Hippocampal formation (tissue), 2 donors: Measurements from ENCODE around the gene NPAS3.

ENCODE experiments used
- DNase-seq, 2 donors: peaks; one replicate each; lab custom pipeline; 2025; lab: John Stamatoyannopoulos, UW

The NPAS3 gene

GRCh38 chr14:33254342-33254741 is 315.7 kb downstream of the NPAS3 start:
- no peak for DNase-seq

- no peak for DNase-seq
Observed at GRCh38 chr14:33254861-33255395, 316.2 kb downstream of the NPAS3 start.

- no peak for DNase-seq
Observed at GRCh38 chr14:33257796-33258195, 319.1 kb downstream of the NPAS3 start.

GRCh38 chr14:33259764-33260163 is 321.1 kb downstream of the NPAS3 start:
- DNase-seq: no peak

- DNase-seq: no peak
Observed at GRCh38 chr14:33271216-33271615, 332.5 kb downstream of the NPAS3 start.

- DNase-seq: no peak
Observed at GRCh38 chr14:33271891-33272290, 333.2 kb downstream of the NPAS3 start.

GRCh38 chr14:33273978-33274377 is 335.3 kb downstream of the NPAS3 start:
- DNase-seq: no peak

- DNase-seq: no peak
Observed at GRCh38 chr14:33275879-33276278, 337.2 kb downstream of the NPAS3 start.

- no peak for DNase-seq
Observed at GRCh38 chr14:33279865-33280264, 341.2 kb downstream of the NPAS3 start.

- DNase-seq: no peak
Observed at GRCh38 chr14:33280646-33281045, 342.0 kb downstream of the NPAS3 start.

- DNase-seq: no peak
Observed at GRCh38 chr14:33282331-33283230, 343.9 kb downstream of the NPAS3 start.

GRCh38 chr14:33285902-33286700 is 347.4 kb downstream of the NPAS3 start:
- no peak for DNase-seq

GRCh38 chr14:33287189-33287588 is 348.5 kb downstream of the NPAS3 start:
- DNase-seq: no peak

- no peak for DNase-seq
Observed at GRCh38 chr14:33290641-33291040, 352.0 kb downstream of the NPAS3 start.

- DNase-seq: no peak
Observed at GRCh38 chr14:33291529-33292104, 352.9 kb downstream of the NPAS3 start.

- DNase-seq: no peak
Observed at GRCh38 chr14:33294419-33294818, 355.7 kb downstream of the NPAS3 start.

GRCh38 chr14:33297565-33297964 is 358.9 kb downstream of the NPAS3 start:
- DNase-seq: no peak

GRCh38 chr14:33307691-33308251 is 369.1 kb downstream of the NPAS3 start:
- DNase-seq: peak; percentile 13 to 32

GRCh38 chr14:33309106-33309505 is 370.4 kb downstream of the NPAS3 start:
- DNase-seq: no peak

- no peak for DNase-seq
Observed at GRCh38 chr14:33315217-33315616, 376.5 kb downstream of the NPAS3 start.

- no peak for DNase-seq
Observed at GRCh38 chr14:33315721-33316120, 377.0 kb downstream of the NPAS3 start.

- no peak for DNase-seq
Observed at GRCh38 chr14:33317675-33318074, 379.0 kb downstream of the NPAS3 start.
